ENCODE data around the gene MAGOHB. TPM values are rescaled to one million over a fixed set of nuclear protein-coding genes. Genes with fewer than 3 reads are reported as not detected.

The MAGOHB gene
- total and polyA plus RNA-seq, 10 of the 15 experiments (the other 5 are each of a cell fraction or from before 2014, with no cell fraction given) = 30.6 to 217 (median 55.2) TPM

GRCh38 chr12:10620078-10620779 is 6.8 kb upstream of the MAGOHB start (continued):
- TF ChIP-seq SKIL (IDR thresholded peaks at IDR 0.05; ENCODE audit: low read depth, poor library complexity, severe bottlenecking) (no peak), TAF1 (IDR thresholded peaks at IDR 0.05; ENCODE audit: borderline replicate concordance, low read depth, low read length) (no peak)

GRCh38 chr12:10618338-10618987 is 5.1 kb upstream of the MAGOHB start:
- Histone ChIP-seq H3K4me3 (no peak overlapping the region), H3K27ac (ENCODE audit: control insufficient read depth, insufficient read depth) (no peak overlapping the region), H3K4me1 (ENCODE audit: control insufficient read depth, insufficient read depth, low read length) (no peaks in the 10 kb centered on the region), H3K27me3 (replicated peaks in 1 of 2; ENCODE audit: control insufficient read depth in 2 of 2, insufficient read depth in 2 of 2, low read length in 1 of 2) (no peaks in the 10 kb centered on the region), H3K79me2 (ENCODE audit: control insufficient read depth, insufficient read depth, low read length) (peaks cover 3% of the 10 kb centered on the region; the same call in 1 of the 2 replicates), H3K9me3 (replicated peaks; ENCODE audit: control insufficient read depth, insufficient read depth, low read length) (no peaks in the 10 kb centered on the region; the same call in 2 of the 3 replicates), H2AFZ (ENCODE audit: control insufficient read depth, low read depth, low read length) (no peak overlapping the region), H3K9ac (ENCODE audit: control insufficient read depth, insufficient read depth, low read length) (no peak overlapping the region), H3K36me3 (ENCODE audit: control insufficient read depth in 2 of 2, insufficient read depth in 2 of 2, low read length in 1 of 2) (no peaks in the 10 kb centered on the region), H3K4me2 (ENCODE audit: control insufficient read depth, insufficient read depth) (no peak overlapping the region), H4K20me1 (ENCODE audit: control insufficient read depth, insufficient read depth) (no peaks in the 10 kb centered on the region)
- intact Hi-C loops (cut with micrococcal nuclease; ENCODE audit: unreplicated experiment) (no loop called here), in situ Hi-C loops (cut with MboI) (no loop called here)
- BruUV-seq (replicated peaks) = no TSS peak
- POLR2A ChIA-PET = no interaction called here
- CTCF ChIA-PET = interaction anchor here (1.6 kb wide), 1 partner anchor 12 kb away, joined by 4 read pairs; no protein-coding TSS in a partner anchor
- FAIRE-seq = no peak
- RAD21 ChIA-PET (ENCODE audit: unreplicated experiment) = interaction anchor here (1.1 kb wide), 1 partner anchor 132 kb away, joined by 3 read pairs; no protein-coding TSS in a partner anchor
- ATAC-seq = no peak
- SMC1A ChIA-PET (ENCODE audit: uncharacterized antibody, unreplicated experiment) = interaction anchor here (0.6 kb wide), 1 partner anchor 430 kb away, joined by 3 read pairs; no protein-coding TSS in a partner anchor
- no peak for DNase-seq (ENCODE audit: low read depth, low spot score)
- WGBS (ENCODE audit: insufficient coverage, insufficient replicate concordance, low lambda C conversion rate, missing lambda C conversion rate) = 16% methylated on average over 5 of the region's 5 CpGs
- TF ChIP-seq DPF2 (IDR thresholded peaks at IDR 0.05) = no peak
- no peak for TF ChIP-seq CBX3 (IDR thresholded peaks at IDR 0.05; ENCODE audit: borderline replicate concordance, low read depth)
- TF ChIP-seq CHD2 (IDR thresholded peaks at IDR 0.05; ENCODE audit: borderline replicate concordance, low read depth, low read length) = no peak
- TF ChIP-seq PRDM15 (CRISPR knock-in tag; IDR thresholded peaks at IDR 0.05) = no peak
- no peak for TF ChIP-seq JUND (IDR thresholded peaks at IDR 0.05; ENCODE audit: low read depth, low read length)
- no peak for TF ChIP-seq PBX3 (IDR thresholded peaks at IDR 0.05; ENCODE audit: insufficient replicate concordance, low read depth, low read length)
- TF ChIP-seq BRCA1 (IDR thresholded peaks at IDR 0.05; ENCODE audit: low read depth, low read length) = no peak
- no peak for TF ChIP-seq IRF4 (IDR thresholded peaks at IDR 0.05; ENCODE audit: low read depth, low read length)

Measured in GM12878 (cell line).